ENCODE data around the gene ATP8B3.

The ATP8B3 gene

GRCh38 chr19:1851654-1852580 lies 39.8 kb upstream of the ATP8B3 start:
- DNase-seq = no peak

- no peak for DNase-seq
Measured at GRCh38 chr19:1850809-1851653, 39.0 kb upstream of the ATP8B3 start.

GRCh38 chr19:1849886-1850398 lies 37.9 kb upstream of the ATP8B3 start:
- no peak for DNase-seq

GRCh38 chr19:1849132-1849474 lies 37.0 kb upstream of the ATP8B3 start:
- DNase-seq = no peak

GRCh38 chr19:1848399-1849131 lies 36.5 kb upstream of the ATP8B3 start, which contains the start of gene REXO1:
Gene REXO1 (minus strand): TSS chr19:1848483. CDS start chr19:1848358, 125 bp downstream.
- peak; percentile 94 for DNase-seq

- no peak for DNase-seq
Measured at GRCh38 chr19:1847684-1848398, 35.8 kb upstream of the ATP8B3 start.

- no peak for DNase-seq
Measured at GRCh38 chr19:1847348-1847683, 35.2 kb upstream of the ATP8B3 start.

GRCh38 chr19:1846517-1847204 lies 34.6 kb upstream of the ATP8B3 start:
- no peak for DNase-seq

- no peak for DNase-seq
Measured at GRCh38 chr19:1845642-1846041, 33.6 kb upstream of the ATP8B3 start.

GRCh38 chr19:1845125-1845515 lies 33.0 kb upstream of the ATP8B3 start:
- no peak for DNase-seq

- no peak for DNase-seq
Measured at GRCh38 chr19:1844513-1845124, 32.5 kb upstream of the ATP8B3 start.

GRCh38 chr19:1843646-1844394 lies 31.7 kb upstream of the ATP8B3 start:
- DNase-seq = no peak

GRCh38 chr19:1843116-1843515 lies 31.0 kb upstream of the ATP8B3 start:
- DNase-seq = no peak

GRCh38 chr19:1841209-1841924 lies 29.3 kb upstream of the ATP8B3 start:
- DNase-seq = no peak

- no peak for DNase-seq
Measured at GRCh38 chr19:1840541-1841115, 28.6 kb upstream of the ATP8B3 start.

GRCh38 chr19:1839658-1840540 lies 27.8 kb upstream of the ATP8B3 start:
- no peak for DNase-seq

- DNase-seq = peak; percentile 35
Measured at GRCh38 chr19:1837625-1838105, 25.6 kb upstream of the ATP8B3 start.

GRCh38 chr19:1837222-1837565 lies 25.1 kb upstream of the ATP8B3 start:
- no peak for DNase-seq

All from fibroblast of skin of scalp (primary cell).